VCaP (cell line): Measurements from ENCODE around the gene NT5DC3.
A peak's percentile ranks its signal among the peaks of the same experiment; 100 is the strongest.

Experiments used
- H3K27ac ChIP-seq: fragments of 450-650 bp; 2 replicates; pipeline ENCODE4 v1.5.1; 2017
- TF ChIP-seq, protein P1 (sequence below): fragments of 450-650 bp; conservative IDR thresholded peaks from 2 replicates; pipeline ENCODE4 v1.5.1; 2017; ENCODE audit warnings: mild to moderate bottlenecking, moderate library complexity

Gene NT5DC3

DNA sequence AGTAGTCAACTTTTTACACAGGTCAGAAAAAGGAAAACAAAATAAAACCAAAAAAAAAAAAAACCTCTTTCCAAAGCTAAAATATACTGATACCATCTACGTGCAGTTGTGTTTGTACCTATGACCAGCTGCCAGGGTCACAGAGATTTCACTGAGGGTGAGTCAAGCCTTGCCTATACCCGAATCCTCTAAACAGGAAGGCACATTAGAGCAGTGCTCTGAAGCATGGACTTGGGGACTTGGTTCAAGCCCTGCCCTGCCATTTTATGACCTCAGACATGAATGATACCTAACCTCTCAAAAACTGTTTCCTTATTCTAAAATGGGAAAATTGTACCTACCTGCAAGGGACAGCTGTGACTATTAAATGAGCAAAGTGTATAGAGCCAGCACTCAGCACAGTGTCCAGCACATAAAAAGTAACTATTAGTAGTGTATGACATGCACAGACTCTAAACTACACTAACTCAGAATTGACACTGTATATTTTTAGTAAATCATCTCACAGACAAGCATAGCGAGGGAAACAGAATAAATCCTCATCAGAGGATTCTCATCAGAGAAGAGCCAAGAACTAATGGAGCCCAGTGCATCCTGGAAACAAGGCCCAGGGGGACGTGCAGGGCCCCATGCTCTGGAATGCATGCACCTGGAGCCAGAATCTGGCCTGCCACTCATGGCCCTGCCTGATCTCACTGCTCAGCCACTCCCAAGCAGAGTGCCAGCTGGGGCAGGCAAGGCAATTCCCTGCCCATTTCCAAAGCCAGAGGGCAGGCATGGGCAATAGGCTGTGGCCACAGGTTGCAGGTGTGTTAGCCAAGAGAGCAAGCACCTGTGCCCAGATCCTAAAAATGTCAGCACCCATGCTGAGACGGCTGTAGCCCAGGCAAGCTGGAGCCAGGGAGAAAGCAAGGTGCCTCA, 57.0 kb downstream of the NT5DC3 start:
- no peak overlapping the region for H3K27ac ChIP-seq
- TF ChIP-seq, protein P1, sequence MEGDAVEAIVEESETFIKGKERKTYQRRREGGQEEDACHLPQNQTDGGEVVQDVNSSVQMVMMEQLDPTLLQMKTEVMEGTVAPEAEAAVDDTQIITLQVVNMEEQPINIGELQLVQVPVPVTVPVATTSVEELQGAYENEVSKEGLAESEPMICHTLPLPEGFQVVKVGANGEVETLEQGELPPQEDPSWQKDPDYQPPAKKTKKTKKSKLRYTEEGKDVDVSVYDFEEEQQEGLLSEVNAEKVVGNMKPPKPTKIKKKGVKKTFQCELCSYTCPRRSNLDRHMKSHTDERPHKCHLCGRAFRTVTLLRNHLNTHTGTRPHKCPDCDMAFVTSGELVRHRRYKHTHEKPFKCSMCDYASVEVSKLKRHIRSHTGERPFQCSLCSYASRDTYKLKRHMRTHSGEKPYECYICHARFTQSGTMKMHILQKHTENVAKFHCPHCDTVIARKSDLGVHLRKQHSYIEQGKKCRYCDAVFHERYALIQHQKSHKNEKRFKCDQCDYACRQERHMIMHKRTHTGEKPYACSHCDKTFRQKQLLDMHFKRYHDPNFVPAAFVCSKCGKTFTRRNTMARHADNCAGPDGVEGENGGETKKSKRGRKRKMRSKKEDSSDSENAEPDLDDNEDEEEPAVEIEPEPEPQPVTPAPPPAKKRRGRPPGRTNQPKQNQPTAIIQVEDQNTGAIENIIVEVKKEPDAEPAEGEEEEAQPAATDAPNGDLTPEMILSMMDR = peak; percentile 46

DNA sequence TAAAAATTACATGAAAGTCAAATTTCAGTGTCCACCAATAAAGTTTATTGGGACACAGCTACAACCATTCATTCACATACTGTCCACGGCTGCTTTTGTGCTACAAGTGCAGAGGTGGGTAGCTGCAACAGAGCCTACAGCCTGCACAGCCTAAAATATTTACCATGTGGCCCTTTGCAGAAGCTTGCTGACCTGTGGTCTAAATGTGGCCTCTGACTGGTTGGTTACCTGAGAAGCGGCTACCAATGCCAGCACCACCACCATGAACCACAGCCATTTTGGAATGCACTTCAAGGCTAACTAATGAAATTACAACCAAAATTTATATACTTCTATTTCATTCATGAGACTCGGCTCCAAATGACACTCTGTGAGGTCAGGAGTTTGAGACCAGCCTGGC, 58.6 kb downstream of the NT5DC3 start:
- TF ChIP-seq, protein P1 = no peak
- no peak overlapping the region for H3K27ac ChIP-seq

DNA sequence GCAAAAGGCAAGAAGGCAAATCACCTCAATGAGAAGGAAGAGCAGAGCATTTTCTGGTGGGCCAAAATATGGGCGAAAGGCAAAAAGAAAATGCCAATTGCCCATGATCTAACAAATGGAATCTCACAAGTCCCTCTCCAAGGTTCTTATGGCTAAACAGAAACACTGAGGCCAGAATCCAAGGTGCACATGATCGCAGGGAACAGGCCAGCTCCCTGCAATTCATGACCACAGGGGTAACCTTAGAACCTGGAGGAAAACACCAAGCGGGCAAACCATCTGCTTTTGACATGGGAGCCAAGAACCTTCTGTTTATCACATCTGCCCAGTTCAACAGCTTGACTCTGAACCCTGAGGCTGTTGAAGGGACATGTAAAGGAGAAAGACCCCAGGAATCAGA, 60.0 kb downstream of the NT5DC3 start:
- TF ChIP-seq, protein P1 = no peak
- no peak overlapping the region for H3K27ac ChIP-seq

DNA sequence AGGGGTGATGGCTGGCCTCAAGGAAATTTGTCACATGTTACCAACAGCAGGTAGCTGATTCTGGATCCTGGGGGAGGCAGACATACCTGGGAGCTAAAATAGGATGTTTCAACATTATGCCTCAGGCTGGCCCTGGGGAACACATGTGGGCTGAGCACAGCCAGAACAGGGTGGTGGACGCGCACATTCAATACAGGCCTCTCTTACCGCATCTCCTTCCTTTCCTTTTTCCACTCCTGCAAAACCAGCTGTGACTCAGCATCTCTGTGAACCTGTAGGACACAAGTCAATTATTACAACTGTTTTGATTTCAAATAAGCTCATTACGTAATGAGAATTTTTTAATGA, 61.0 kb downstream of the NT5DC3 start:
- TF ChIP-seq, protein P1 = no peak
- no peak overlapping the region for H3K27ac ChIP-seq

DNA sequence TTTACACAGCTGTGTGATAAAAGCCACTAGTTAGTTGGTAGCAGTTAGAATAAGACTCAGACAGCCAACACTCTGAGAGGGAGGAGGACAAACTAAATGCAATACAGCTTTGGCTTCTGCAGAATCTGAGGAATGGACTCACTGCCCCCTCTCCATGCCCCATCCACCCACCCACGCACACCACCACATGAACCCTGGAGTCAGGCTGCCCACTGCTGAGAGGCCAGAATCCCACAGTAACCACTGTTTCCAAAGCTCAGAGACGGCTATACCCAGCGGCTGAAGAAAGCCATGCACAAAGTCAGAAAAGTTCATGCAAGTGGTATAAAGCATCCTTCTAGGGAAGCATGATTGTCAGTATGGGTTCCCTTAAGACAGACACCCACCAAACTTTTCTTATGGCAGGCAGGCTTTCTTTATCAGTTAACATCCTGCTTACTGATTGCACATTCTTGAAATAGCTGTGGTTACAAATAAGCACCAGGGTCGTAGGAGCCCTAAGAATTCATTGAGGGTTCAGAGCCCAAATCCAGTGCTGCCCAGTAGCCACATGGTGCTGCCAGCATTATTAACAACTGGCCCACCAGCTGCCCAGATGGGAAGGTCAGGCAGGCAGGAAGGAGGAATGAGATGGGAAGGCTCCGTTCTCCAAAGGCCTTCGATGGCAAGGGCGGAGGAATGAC, 61.5 kb downstream of the NT5DC3 start:
- TF ChIP-seq, protein P1 = no peak
- H3K27ac ChIP-seq = no peak overlapping the region

DNA sequence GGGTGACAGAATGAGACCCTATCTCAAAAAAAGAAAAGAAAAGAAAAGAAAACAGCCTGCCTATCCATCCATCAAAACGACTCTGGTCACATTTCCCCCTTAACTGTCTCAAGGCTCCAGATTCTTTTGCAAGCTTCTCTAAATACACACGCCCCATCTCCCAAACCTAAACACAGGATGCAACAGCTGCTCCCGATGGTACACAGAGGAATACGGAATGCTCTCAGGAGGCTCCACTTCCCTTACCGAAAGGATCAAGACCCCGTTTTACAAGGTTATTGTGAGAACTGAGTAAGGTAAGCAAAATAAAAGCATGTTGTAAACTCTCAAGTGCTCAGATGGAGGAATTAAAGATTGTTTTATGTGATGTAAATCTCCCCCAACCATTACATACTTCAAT, 62.3 kb downstream of the NT5DC3 start:
- TF ChIP-seq, protein P1 = no peak
- no peak overlapping the region for H3K27ac ChIP-seq

DNA sequence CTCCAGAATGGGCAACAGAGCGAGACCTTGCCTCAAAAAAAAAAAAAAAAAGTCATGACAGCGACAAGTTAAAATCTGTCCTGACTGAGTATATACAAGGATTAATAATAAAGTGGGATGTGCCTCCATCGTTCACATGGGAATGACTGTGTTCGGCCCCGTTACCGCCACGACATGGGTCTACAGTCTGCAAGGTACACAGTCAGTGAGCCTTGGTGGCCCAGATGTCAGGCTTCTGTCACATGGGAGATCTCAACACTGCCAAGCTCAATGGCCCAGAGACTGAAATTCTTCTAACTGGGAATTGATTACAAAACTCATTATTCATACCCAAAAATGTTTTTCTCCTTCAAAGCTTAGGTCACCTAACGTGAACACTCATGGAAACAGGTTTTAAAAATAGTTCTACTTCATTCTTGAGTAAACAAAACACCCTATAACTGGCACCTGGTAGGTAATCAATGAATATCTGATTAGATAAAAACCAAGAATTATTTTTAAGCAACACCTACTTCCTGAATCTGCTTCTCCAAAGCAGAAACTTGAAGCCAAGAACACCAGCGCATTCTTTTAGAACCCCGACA, 66.0 kb downstream of the NT5DC3 start:
- H3K27ac ChIP-seq = no peak overlapping the region
- TF ChIP-seq, protein P1 = no peak
